HepG2 (cell line): ENCODE measurements around the gene KIFAP3. TPM values are rescaled to one million over a fixed set of nuclear protein-coding genes. Genes with fewer than 3 reads are reported as not detected.

ENCODE experiments used
- ATAC-seq: fragments of 200-7000 bp; cut with Tn5 transposase; 3 replicates; pipeline ENCODE4 v1.9.1; 2020; ENCODE audit warnings: mild to moderate bottlenecking, moderate library complexity
- BruUV-seq: library from RNA; stranded (reverse); fragments of 400-500 nt; replicated peaks from 2 replicates; lab custom pipeline; 2021; lab: Mats Ljungman, UMichigan
- CTCF ChIA-PET: fragments of 300-600 bp; formaldehyde crosslinking; extraction: SDS; loops from one replicate; lab custom pipeline; 2021; ENCODE audit warnings: low total read pairs, inconsistent platforms, low intra/inter-chr PET ratio; lab: Yijun Ruan, JAX
- POLR2A ChIA-PET: fragments of 350-600 bp; sonication (Branson Sonifier 250); formaldehyde crosslinking; loops from one replicate; lab custom pipeline; 2020; ENCODE audit warnings: antibody characterized with exemption, inconsistent platforms; lab: Yijun Ruan, JAX
- DNase-seq: peaks from one replicate; pipeline ENCODE4 v3.0.0-alpha.2; 2015; ENCODE audit warnings: low spot score
- FAIRE-seq: peaks from 3 replicates; lab custom pipeline; 2011; peaks lifted over from hg19 to GRCh38; lab: Jason Lieb, UNC
- H2AFZ ChIP-seq: one replicate; pipeline ENCODE4 v1.6.1; 2011; ENCODE audit warnings: low read length, inconsistent platforms
- H3K27ac ChIP-seq: fragments of 300-600 bp; 3 replicates; pipeline ENCODE4 v1.8.0; 2011; ENCODE audit warnings: mixed run types, mild to moderate bottlenecking, mixed read lengths, low read length, inconsistent platforms; ENCODE audit not compliant: insufficient read depth; ENCODE audit errors: extremely low read length
- H3K27me3 ChIP-seq, 2 experiments: fragments of 200-600 bp in 1 of 2; 2 replicates in 1 of 2; 3 replicates in 1 of 2; pipeline versions ENCODE4 v1.6.0 to v1.8.0; 2011; ENCODE audit warnings: low read length in 2 of 2, mild to moderate bottlenecking in 2 of 2, moderate library complexity in 2 of 2, inconsistent platforms in 1 of 2; ENCODE audit not compliant: insufficient read depth in 2 of 2, control insufficient read depth in 1 of 2
- H3K36me3 ChIP-seq, 2 experiments: fragments of 200-600 bp in 1 of 2; replicated peaks in 1 of 2; 2 replicates in 1 of 2; 3 replicates in 1 of 2; pipeline versions ENCODE4 v1.5.1 to v1.8.0; 2011; ENCODE audit warnings: low read length in 2 of 2, inconsistent platforms in 1 of 2; ENCODE audit not compliant: insufficient read depth in 2 of 2, control insufficient read depth in 1 of 2
- H3K4me1 ChIP-seq: 2 replicates; pipeline ENCODE4 v1.5.1; 2012; ENCODE audit warnings: low read length, inconsistent platforms; ENCODE audit not compliant: insufficient read depth
- H3K4me2 ChIP-seq: 2 replicates; pipeline ENCODE4 v1.6.0; 2011; ENCODE audit warnings: low read depth, low read length, inconsistent platforms
- H3K4me3 ChIP-seq, 3 experiments: fragments of 200-600 bp in 1 of 3; sonication (generic), shearing (Covaris generic) in 1 of 3; replicated peaks in 1 of 3; 2 replicates each; pipeline ENCODE4 v1.5.1; 2011 to 2016; ENCODE audit warnings: low read length in 3 of 3, inconsistent platforms in 2 of 3, low read depth in 2 of 3, mild to moderate bottlenecking in 2 of 3, control low read depth in 1 of 3, mixed read lengths in 1 of 3; ENCODE audit not compliant: insufficient read depth in 1 of 3
- H3K79me2 ChIP-seq: one replicate; pipeline ENCODE4 v1.6.1; 2011; ENCODE audit warnings: low read length, inconsistent platforms; ENCODE audit not compliant: insufficient read depth
- H3K9ac ChIP-seq: 2 replicates; pipeline ENCODE4 v1.6.0; 2011; ENCODE audit warnings: mild to moderate bottlenecking, low read depth, low read length, inconsistent platforms; ENCODE audit not compliant: insufficient read depth
- H3K9me3 ChIP-seq: 2 replicates; pipeline ENCODE4 v1.5.1; 2012; ENCODE audit warnings: mild to moderate bottlenecking, low read length
- H4K20me1 ChIP-seq: 2 replicates; pipeline ENCODE4 v1.6.0; 2011; ENCODE audit warnings: inconsistent platforms, mild to moderate bottlenecking, low read length, moderate library complexity; ENCODE audit not compliant: insufficient read depth
- RBFOX2 ChIP-seq: fragments of 200-400 bp; formaldehyde crosslinking; IDR thresholded peaks from 2 replicates; pipeline ENCODE4 v1.6.1; 2017; ENCODE audit warnings: low read depth, mild to moderate bottlenecking, low read length
- SRSF4 ChIP-seq: fragments of 200-400 bp; formaldehyde crosslinking; IDR thresholded peaks from one replicate; pipeline ENCODE4 v1.6.1; 2018; ENCODE audit warnings: mild to moderate bottlenecking, low read depth, low read length, moderate library complexity; ENCODE audit not compliant: poor library complexity, severe bottlenecking
- TP53 ChIP-seq: sonication (generic); formaldehyde crosslinking; conservative IDR thresholded peaks from 2 replicates; pipeline ENCODE4 v1.4.0; 2020; ENCODE audit warnings: missing genetic modification reagents
- ZKSCAN1 ChIP-seq: fragments of 150-350 bp; IDR thresholded peaks from 2 replicates; pipeline ENCODE4 v1.6.1; 2014; ENCODE audit warnings: low read length
- WGBS: methylation state at CpG from one replicate; pipeline ENCODE4 v1.1.6; 2017; ENCODE audit warnings: low lambda C conversion rate; 5-methylcytosine and 5-hydroxymethylcytosine counted together
- in situ Hi-C: cut with HindIII; loops from 2 replicates; pipeline ENCODE4 v1.10.0; 2017; ENCODE audit warnings: low pct_unique_long_range_greater_than_20kb; ENCODE audit not compliant: extremely low pct_ligation_motif_present
- intact Hi-C: fragments of 100-400 bp; cut with micrococcal nuclease; formaldehyde crosslinking; loops from one replicate; pipeline ENCODE4 v1.10.0; 2022; ENCODE audit not compliant: unreplicated experiment
- polyA plus RNA-seq, 8 experiments: library from polyadenylated mRNA; depleted of rRNA in 3 of 8; stranded (reverse) in 7 of 8; unstranded in 1 of 8; fragments of >200 nt; fragmentation: Illumina TruSeq in 4 of 8; extraction: Trizol in 4 of 8; gene quantifications; 2 replicates each; pipeline versions ENCODE4 v1.2.1 to v1.2.3, GENCODE V29; 2011 to 2016; ENCODE audit warnings: low read depth in 4 of 8, missing spikeins in 1 of 8, mixed read lengths in 1 of 8; ENCODE audit not compliant: insufficient read depth in 1 of 8
- total RNA-seq, 5 experiments: library from RNA; depleted of rRNA; stranded (reverse); fragments of >200 nt; fragmentation: Illumina TruSeq; extraction: Trizol; gene quantifications; 2 replicates each; pipeline ENCODE4 v1.2.3, GENCODE V29; 2016; ENCODE audit warnings: low read depth in 1 of 5
- TF ChIP-seq, protein P1 (sequence below): sonication (generic); formaldehyde crosslinking; IDR thresholded peaks from 2 replicates; pipeline ENCODE4 v1.8.0; 2022; ENCODE audit warnings: missing genetic modification reagents, mild to moderate bottlenecking, moderate library complexity, borderline replicate concordance
- TF ChIP-seq, protein P2 (sequence below): sonication (generic); formaldehyde crosslinking; IDR thresholded peaks from 2 replicates; pipeline ENCODE4 v1.9.0; 2021; ENCODE audit warnings: missing genetic modification reagents, mild to moderate bottlenecking, borderline replicate concordance
- TF ChIP-seq, protein P3 (sequence below): sonication (generic); formaldehyde crosslinking; IDR thresholded peaks from 2 replicates; pipeline ENCODE4 v1.8.0; 2022; ENCODE audit warnings: mild to moderate bottlenecking, missing genetic modification reagents; ENCODE audit not compliant: insufficient replicate concordance
- TF ChIP-seq, protein P4 (sequence below): sonication (generic); formaldehyde crosslinking; IDR thresholded peaks from 2 replicates; pipeline ENCODE4 v1.8.1; 2023; ENCODE audit warnings: mild to moderate bottlenecking, missing genetic modification reagents

Gene KIFAP3
- total and polyA plus RNA-seq, 2 of the 13 experiments (the other 11 are each of a cell fraction or from before 2014, with no cell fraction given) = 3.4 to 10.0 TPM

DNA sequence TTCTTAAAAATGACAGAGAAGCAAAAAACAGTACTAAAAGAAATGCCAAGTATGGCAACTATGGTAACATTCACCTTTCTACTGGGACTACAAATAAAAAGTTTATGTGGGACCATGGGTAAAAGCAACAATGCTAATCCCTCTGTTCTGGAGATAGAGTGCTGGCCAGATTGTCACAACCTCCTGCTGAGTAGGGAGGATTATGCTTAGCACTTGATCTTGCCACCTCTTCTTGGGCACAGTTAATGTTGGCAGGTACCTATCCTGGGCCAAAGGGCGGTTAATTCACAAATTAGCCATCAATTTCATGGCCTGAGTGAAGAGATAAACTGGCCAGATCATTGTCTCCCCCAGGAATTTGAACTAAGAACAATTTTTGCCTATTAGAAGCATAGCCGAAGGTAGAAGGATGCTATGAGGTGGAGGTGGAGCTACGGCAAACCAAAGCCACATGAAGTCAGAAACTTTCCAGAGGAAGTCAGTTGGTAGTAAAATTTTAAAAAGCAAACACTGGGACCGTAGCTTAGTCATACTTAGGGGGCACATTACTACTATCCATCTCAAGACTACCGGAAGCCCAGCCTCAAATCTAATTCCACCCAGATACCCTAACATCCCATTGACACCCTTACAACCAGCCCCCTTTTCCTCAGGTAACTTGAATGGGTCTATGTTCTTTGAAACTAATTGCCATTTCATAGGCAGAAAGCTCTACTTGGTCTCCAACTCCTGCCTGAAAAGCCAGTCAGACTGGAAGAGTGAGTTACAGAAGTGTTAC is 183.5 kb downstream of the KIFAP3 start (continued):
- TF ChIP-seq, protein P1, sequence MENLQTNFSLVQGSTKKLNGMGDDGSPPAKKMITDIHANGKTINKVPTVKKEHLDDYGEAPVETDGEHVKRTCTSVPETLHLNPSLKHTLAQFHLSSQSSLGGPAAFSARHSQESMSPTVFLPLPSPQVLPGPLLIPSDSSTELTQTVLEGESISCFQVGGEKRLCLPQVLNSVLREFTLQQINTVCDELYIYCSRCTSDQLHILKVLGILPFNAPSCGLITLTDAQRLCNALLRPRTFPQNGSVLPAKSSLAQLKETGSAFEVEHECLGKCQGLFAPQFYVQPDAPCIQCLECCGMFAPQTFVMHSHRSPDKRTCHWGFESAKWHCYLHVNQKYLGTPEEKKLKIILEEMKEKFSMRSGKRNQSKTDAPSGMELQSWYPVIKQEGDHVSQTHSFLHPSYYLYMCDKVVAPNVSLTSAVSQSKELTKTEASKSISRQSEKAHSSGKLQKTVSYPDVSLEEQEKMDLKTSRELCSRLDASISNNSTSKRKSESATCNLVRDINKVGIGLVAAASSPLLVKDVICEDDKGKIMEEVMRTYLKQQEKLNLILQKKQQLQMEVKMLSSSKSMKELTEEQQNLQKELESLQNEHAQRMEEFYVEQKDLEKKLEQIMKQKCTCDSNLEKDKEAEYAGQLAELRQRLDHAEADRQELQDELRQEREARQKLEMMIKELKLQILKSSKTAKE (CRISPR knock-in tag) = no peak
- TF ChIP-seq SRSF4 (no peak), RBFOX2 (no peak)
- TF ChIP-seq, protein P2, sequence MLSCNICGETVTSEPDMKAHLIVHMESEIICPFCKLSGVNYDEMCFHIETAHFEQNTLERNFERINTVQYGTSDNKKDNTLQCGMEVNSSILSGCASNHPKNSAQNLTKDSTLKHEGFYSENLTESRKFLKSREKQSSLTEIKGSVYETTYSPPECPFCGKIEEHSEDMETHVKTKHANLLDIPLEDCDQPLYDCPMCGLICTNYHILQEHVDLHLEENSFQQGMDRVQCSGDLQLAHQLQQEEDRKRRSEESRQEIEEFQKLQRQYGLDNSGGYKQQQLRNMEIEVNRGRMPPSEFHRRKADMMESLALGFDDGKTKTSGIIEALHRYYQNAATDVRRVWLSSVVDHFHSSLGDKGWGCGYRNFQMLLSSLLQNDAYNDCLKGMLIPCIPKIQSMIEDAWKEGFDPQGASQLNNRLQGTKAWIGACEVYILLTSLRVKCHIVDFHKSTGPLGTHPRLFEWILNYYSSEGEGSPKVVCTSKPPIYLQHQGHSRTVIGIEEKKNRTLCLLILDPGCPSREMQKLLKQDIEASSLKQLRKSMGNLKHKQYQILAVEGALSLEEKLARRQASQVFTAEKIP (CRISPR knock-in tag) = no peak
- TF ChIP-seq, all 625 proteins: peak for 0

DNA sequence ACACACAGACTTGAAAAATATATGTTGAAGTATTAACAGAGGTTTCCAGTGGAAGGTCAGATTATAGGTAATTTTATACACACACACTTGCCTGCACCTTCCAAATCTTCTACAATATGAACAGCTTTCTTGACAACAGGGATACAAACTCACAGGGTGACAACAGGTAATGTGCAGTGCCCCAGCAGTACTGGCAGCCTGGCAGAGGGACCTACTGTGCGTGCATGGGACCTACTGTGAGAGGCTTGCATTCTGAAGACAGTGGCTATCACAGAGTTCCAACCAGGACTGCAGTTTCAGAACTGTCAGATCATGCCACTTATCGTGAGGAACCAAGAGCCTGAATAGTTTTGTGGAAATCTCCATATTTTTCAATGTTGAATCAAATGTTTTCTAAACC is 184.6 kb downstream of the KIFAP3 start:
- TF ChIP-seq, protein P3, sequence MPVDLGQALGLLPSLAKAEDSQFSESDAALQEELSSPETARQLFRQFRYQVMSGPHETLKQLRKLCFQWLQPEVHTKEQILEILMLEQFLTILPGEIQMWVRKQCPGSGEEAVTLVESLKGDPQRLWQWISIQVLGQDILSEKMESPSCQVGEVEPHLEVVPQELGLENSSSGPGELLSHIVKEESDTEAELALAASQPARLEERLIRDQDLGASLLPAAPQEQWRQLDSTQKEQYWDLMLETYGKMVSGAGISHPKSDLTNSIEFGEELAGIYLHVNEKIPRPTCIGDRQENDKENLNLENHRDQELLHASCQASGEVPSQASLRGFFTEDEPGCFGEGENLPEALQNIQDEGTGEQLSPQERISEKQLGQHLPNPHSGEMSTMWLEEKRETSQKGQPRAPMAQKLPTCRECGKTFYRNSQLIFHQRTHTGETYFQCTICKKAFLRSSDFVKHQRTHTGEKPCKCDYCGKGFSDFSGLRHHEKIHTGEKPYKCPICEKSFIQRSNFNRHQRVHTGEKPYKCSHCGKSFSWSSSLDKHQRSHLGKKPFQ (CRISPR knock-in tag) = no peak
- TF ChIP-seq, protein P4, sequence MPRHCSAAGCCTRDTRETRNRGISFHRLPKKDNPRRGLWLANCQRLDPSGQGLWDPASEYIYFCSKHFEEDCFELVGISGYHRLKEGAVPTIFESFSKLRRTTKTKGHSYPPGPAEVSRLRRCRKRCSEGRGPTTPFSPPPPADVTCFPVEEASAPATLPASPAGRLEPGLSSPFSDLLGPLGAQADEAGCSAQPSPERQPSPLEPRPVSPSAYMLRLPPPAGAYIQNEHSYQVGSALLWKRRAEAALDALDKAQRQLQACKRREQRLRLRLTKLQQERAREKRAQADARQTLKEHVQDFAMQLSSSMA (CRISPR knock-in tag) = no peak
- TF ChIP-seq ZKSCAN1 (peak; percentile 93), TP53 (CRISPR knock-in tag) (no peak)
- no peaks in the 10 kb centered on the region for H4K20me1 ChIP-seq
- BruUV-seq = no TSS peak
- no peak overlapping the region for H3K4me3 ChIP-seq
- H3K4me2 ChIP-seq = no peak overlapping the region
- no peak for DNase-seq
- no peaks in the 10 kb centered on the region for H3K9me3 ChIP-seq
- no peak for ATAC-seq
- no peaks in the 10 kb centered on the region; a peak in 1 of 5 replicates for H3K27me3 ChIP-seq
- peaks cover 30% of the 10 kb centered on the region for H3K4me1 ChIP-seq
- H3K79me2 ChIP-seq = peaks cover 17% of the 10 kb centered on the region
- no peak overlapping the region for H3K27ac ChIP-seq
- in situ Hi-C loops (no loop called here), intact Hi-C loops (loop anchor here (5.0 to 10.0 kb wide), 3 partner anchors 175 to 1595 kb away; partner anchors contain the start of genes F5 and PRRC2C)
- ChIA-PET CTCF (no interaction called here), POLR2A (no interaction called here)
- H3K9ac ChIP-seq = no peak overlapping the region
- no peak for FAIRE-seq
- H3K36me3 ChIP-seq = peaks cover 1 to 13% of the 10 kb centered on the region in 2 experiments; a peak in 3 of 5 replicates
- H2AFZ ChIP-seq = no peak overlapping the region
- WGBS = 100% methylated on average over 2 of the region's 2 CpGs
